Mesenchymal stem cell (in vitro differentiated cells and primary cell): ENCODE measurements around the gene COL6A5.

Experiments
- DNase-seq: peaks from one replicate; pipeline ENCODE4 v3.0.0-alpha.2; 2013
- H2AFZ ChIP-seq: one replicate; pipeline ENCODE4 v1.6.1; 2013; ENCODE audit warnings: low read depth, mild to moderate bottlenecking, control low read depth, inconsistent platforms, low read length, moderate library complexity
- H2AK5ac ChIP-seq: 2 replicates; pipeline ENCODE4 v1.6.1; 2013; ENCODE audit warnings: low read length, moderate library complexity, mild to moderate bottlenecking, inconsistent platforms; ENCODE audit not compliant: severe bottlenecking
- H2BK120ac ChIP-seq: one replicate; pipeline ENCODE4 v1.6.1; 2013; ENCODE audit warnings: low read depth, mild to moderate bottlenecking, inconsistent platforms, low read length, moderate library complexity
- H2BK12ac ChIP-seq, 2 experiments: one replicate each; pipeline ENCODE4 v1.6.1; 2013; ENCODE audit warnings: inconsistent platforms in 2 of 2, low read length in 2 of 2, mild to moderate bottlenecking in 2 of 2, moderate library complexity in 2 of 2, control low read depth in 1 of 2
- H2BK15ac ChIP-seq: one replicate; pipeline ENCODE4 v1.6.1; 2013; ENCODE audit warnings: mild to moderate bottlenecking, low read depth, inconsistent platforms; ENCODE audit not compliant: poor library complexity, severe bottlenecking
- H2BK5ac ChIP-seq: 2 replicates; pipeline ENCODE4 v1.6.1; 2013; ENCODE audit warnings: low read depth, mild to moderate bottlenecking, low read length, control low read depth, inconsistent platforms; ENCODE audit not compliant: poor library complexity, severe bottlenecking
- H3K14ac ChIP-seq, 2 experiments: one replicate each; pipeline ENCODE4 v1.6.1; 2013; ENCODE audit warnings: inconsistent platforms in 2 of 2, low read length in 2 of 2, control low read depth in 1 of 2, mild to moderate bottlenecking in 1 of 2, moderate library complexity in 1 of 2
- H3K18ac ChIP-seq, 2 experiments: one replicate each; pipeline ENCODE4 v1.6.1; 2013; ENCODE audit warnings: inconsistent platforms in 2 of 2, low read length in 2 of 2, control low read depth in 1 of 2, low read depth in 1 of 2, mild to moderate bottlenecking in 1 of 2
- H3K23ac ChIP-seq, 2 experiments: one replicate each; pipeline ENCODE4 v1.6.1; 2013; ENCODE audit warnings: inconsistent platforms in 2 of 2, low read length in 2 of 2, mild to moderate bottlenecking in 2 of 2, moderate library complexity in 2 of 2, control low read depth in 1 of 2
- H3K27ac ChIP-seq: 2 replicates; pipeline ENCODE4 v1.5.1; 2013; ENCODE audit warnings: mild to moderate bottlenecking, moderate library complexity, low read length, control low read depth, inconsistent platforms; ENCODE audit not compliant: poor library complexity, severe bottlenecking
- H3K27me3 ChIP-seq, 2 experiments: 2 replicates each; pipeline versions ENCODE4 v1.6.1 to v1.7.0; 2013; ENCODE audit warnings: low read length in 2 of 2, mild to moderate bottlenecking in 2 of 2, moderate library complexity in 2 of 2, control low read depth in 1 of 2, inconsistent platforms in 1 of 2; ENCODE audit not compliant: control insufficient read depth in 1 of 2, insufficient read depth in 1 of 2
- H3K36me3 ChIP-seq, 2 experiments: 2 replicates each; pipeline versions ENCODE4 v1.6.1 to v1.7.0; 2013; ENCODE audit warnings: low read length in 2 of 2, control low read depth in 1 of 2, inconsistent platforms in 1 of 2, low read depth in 1 of 2, mild to moderate bottlenecking in 1 of 2; ENCODE audit not compliant: insufficient read depth in 2 of 2, control insufficient read depth in 1 of 2
- H3K4ac ChIP-seq, 2 experiments: one replicate each; pipeline ENCODE4 v1.6.1; 2013; ENCODE audit warnings: inconsistent platforms in 2 of 2, low read length in 2 of 2, mild to moderate bottlenecking in 2 of 2, moderate library complexity in 2 of 2, control low read depth in 1 of 2, low read depth in 1 of 2
- H3K4me1 ChIP-seq: 2 replicates; pipeline ENCODE4 v1.6.1; 2013; ENCODE audit warnings: low read depth, low read length, control low read depth; ENCODE audit not compliant: control insufficient read depth, insufficient read depth
- H3K4me2 ChIP-seq: 2 replicates; pipeline ENCODE4 v1.6.1; 2013; ENCODE audit warnings: low read length, mild to moderate bottlenecking, inconsistent platforms; ENCODE audit not compliant: poor library complexity, severe bottlenecking
- H3K4me3 ChIP-seq, 2 experiments: 2 replicates each; pipeline versions ENCODE4 v1.5.1 to v1.7.0; 2013; ENCODE audit warnings: low read length in 2 of 2, mild to moderate bottlenecking in 2 of 2, control low read depth in 1 of 2, low read depth in 1 of 2; ENCODE audit not compliant: insufficient read depth in 1 of 2
- H3K79me1 ChIP-seq: replicated peaks from 2 replicates; pipeline ENCODE4 v1.6.1; 2013; ENCODE audit warnings: mild to moderate bottlenecking, control low read depth, low read length, inconsistent platforms; ENCODE audit not compliant: poor library complexity, severe bottlenecking
- H3K9ac ChIP-seq: 2 replicates; pipeline ENCODE4 v1.7.0; 2013; ENCODE audit warnings: mild to moderate bottlenecking, low read length, moderate library complexity
- H3K9me3 ChIP-seq: 2 replicates; pipeline ENCODE4 v1.7.0; 2013; ENCODE audit warnings: mild to moderate bottlenecking, low read length; ENCODE audit not compliant: control insufficient read depth
- H4K8ac ChIP-seq: one replicate; pipeline ENCODE4 v1.6.1; 2013; ENCODE audit warnings: inconsistent platforms, mild to moderate bottlenecking, low read length, moderate library complexity
- H4K91ac ChIP-seq: one replicate; pipeline ENCODE4 v1.6.1; 2013; ENCODE audit warnings: mild to moderate bottlenecking, low read length, inconsistent platforms
- WGBS: methylation state at CpG from one replicate; pipeline ENCODE4 v1.1.7; 2013; ENCODE audit warnings: mixed read lengths; 5-methylcytosine and 5-hydroxymethylcytosine counted together

Gene COL6A5

GRCh38 chr3:130383424-130383823 is 38.0 kb downstream of the COL6A5 start:
- no CpG with 5 or more reads among the region's 3 CpGs for WGBS
- no peak overlapping the region for H4K8ac ChIP-seq

GRCh38 chr3:130384476-130385025 is 39.1 kb downstream of the COL6A5 start:
- Histone ChIP-seq H2BK12ac (no peak overlapping the region), H2BK15ac (no peak overlapping the region), H3K23ac (no peak overlapping the region), H3K18ac (no peak overlapping the region), H2BK5ac (no peak overlapping the region), H3K4me1 (peaks cover 1% of the 10 kb centered on the region), H2BK120ac (no peak overlapping the region), H3K14ac (no peak overlapping the region), H3K79me1 (no peaks in the 10 kb centered on the region), H3K4ac (no peak overlapping the region), H3K4me2 (no peak overlapping the region), H3K27ac (peak overlapping the region; percentile 77), H3K9me3 (no peaks in the 10 kb centered on the region), H4K8ac (no peak overlapping the region), H2AFZ (no peak overlapping the region), H2AK5ac (no peak overlapping the region), H4K91ac (no peak overlapping the region), H3K36me3 (no peaks in the 10 kb centered on the region), H3K4me3 (no peak overlapping the region), H3K27me3 (peaks cover 0 to 3% of the 10 kb centered on the region in 2 experiments), H3K9ac (no peak overlapping the region)
- DNase-seq: no peak
- WGBS: no CpG with 5 or more reads among the region's 3 CpGs

More at GRCh38 chr3:130383424-130383823, 38.0 kb downstream of the COL6A5 start:
- Histone ChIP-seq H3K27me3 (peaks cover 0 to 5% of the 10 kb centered on the region in 2 experiments), H3K23ac (no peak overlapping the region), H2BK15ac (no peak overlapping the region), H3K4me2 (no peak overlapping the region), H3K18ac (no peak overlapping the region), H2AK5ac (no peak overlapping the region), H3K9ac (no peak overlapping the region), H2AFZ (no peak overlapping the region), H3K4me3 (no peak overlapping the region), H3K4me1 (peaks cover 4% of the 10 kb centered on the region), H4K91ac (no peak overlapping the region), H3K4ac (no peak overlapping the region), H3K79me1 (no peaks in the 10 kb centered on the region), H3K9me3 (no peaks in the 10 kb centered on the region), H3K36me3 (no peaks in the 10 kb centered on the region), H2BK120ac (no peak overlapping the region), H3K27ac (no peak overlapping the region), H3K14ac (no peak overlapping the region), H2BK5ac (no peak overlapping the region), H2BK12ac (no peak overlapping the region)
- no peak for DNase-seq

DNA sequence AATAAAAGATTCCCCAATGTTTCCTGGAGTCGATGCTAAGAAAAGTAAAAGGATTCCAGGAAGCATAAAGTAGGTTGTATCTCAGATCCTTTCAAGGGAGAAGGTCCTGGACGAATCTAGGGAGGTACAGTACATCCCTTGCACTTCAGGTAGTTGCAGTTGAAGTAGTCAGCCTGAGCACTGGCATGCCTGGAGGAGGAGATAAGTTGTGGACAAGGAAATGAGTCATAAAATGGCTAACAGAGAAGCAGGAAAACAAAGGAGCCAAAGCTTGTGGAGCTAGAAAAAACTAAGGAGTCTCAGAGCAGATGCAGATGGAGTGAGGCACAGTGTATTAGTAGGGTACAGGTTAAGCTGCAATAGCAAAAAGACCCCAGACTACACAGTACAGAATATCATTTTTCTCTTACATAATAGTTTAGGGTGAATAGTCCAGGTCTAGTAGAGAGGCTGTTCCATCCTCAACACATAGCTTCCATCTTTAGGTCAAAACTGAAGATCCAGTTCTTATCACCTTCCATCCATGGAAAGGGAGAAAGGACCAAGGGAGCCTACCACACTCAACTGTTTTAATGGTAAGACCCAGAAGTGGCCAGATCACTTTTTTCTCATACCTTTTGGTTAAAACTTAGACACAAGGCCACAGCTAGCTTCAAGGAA is 41.3 kb downstream of the COL6A5 start:
- Histone ChIP-seq H3K27me3 (peaks cover 0 to 4% of the 10 kb centered on the region in 2 experiments), H3K18ac (no peak overlapping the region), H3K4me1 (no peaks in the 10 kb centered on the region), H3K9ac (no peak overlapping the region), H3K27ac (no peak overlapping the region), H4K91ac (no peak overlapping the region), H2BK15ac (no peak overlapping the region), H2BK120ac (no peak overlapping the region), H3K4me3 (no peak overlapping the region), H3K4me2 (no peak overlapping the region), H2AFZ (no peak overlapping the region), H3K36me3 (no peaks in the 10 kb centered on the region), H3K23ac (no peak overlapping the region), H3K4ac (no peak overlapping the region), H4K8ac (no peak overlapping the region), H3K79me1 (no peaks in the 10 kb centered on the region), H2BK12ac (no peak overlapping the region), H3K14ac (no peak overlapping the region), H2AK5ac (no peak overlapping the region), H3K9me3 (no peaks in the 10 kb centered on the region), H2BK5ac (no peak overlapping the region)
- DNase-seq: peak; percentile 24
- WGBS: 60% methylated on average over 2 of the region's 2 CpGs

GRCh38 chr3:130389743-130390478 is 44.4 kb downstream of the COL6A5 start:
- Histone ChIP-seq H3K36me3 (no peaks in the 10 kb centered on the region), H3K79me1 (no peaks in the 10 kb centered on the region)
- WGBS: no CpG with 5 or more reads among the region's 1 CpG

More at GRCh38 chr3:130389743-130390478, 44.4 kb downstream of the COL6A5 start:
- Histone ChIP-seq H3K14ac (no peak overlapping the region), H2AK5ac (no peak overlapping the region), H3K9me3 (no peaks in the 10 kb centered on the region), H2AFZ (no peak overlapping the region), H3K27me3 (peaks cover 0 to 4% of the 10 kb centered on the region in 2 experiments), H3K4me1 (no peaks in the 10 kb centered on the region), H4K8ac (no peak overlapping the region), H3K4me3 (no peak overlapping the region), H3K4me2 (no peak overlapping the region), H2BK5ac (no peak overlapping the region), H3K18ac (no peak overlapping the region), H2BK120ac (no peak overlapping the region), H2BK12ac (no peak overlapping the region), H3K9ac (no peak overlapping the region), H4K91ac (no peak overlapping the region), H3K4ac (no peak overlapping the region), H3K23ac (no peak overlapping the region), H2BK15ac (no peak overlapping the region), H3K27ac (no peak overlapping the region)
- DNase-seq: no peak
